ENCODE data around the gene GRAMD1C. TPM values are rescaled to one million over a fixed set of nuclear protein-coding genes. Genes with fewer than 3 reads are reported as not detected.

The GRAMD1C gene
- total and polyA plus RNA-seq, 12 donors, result 0.37 to 4.7 (median 1.2) TPM

DNA sequence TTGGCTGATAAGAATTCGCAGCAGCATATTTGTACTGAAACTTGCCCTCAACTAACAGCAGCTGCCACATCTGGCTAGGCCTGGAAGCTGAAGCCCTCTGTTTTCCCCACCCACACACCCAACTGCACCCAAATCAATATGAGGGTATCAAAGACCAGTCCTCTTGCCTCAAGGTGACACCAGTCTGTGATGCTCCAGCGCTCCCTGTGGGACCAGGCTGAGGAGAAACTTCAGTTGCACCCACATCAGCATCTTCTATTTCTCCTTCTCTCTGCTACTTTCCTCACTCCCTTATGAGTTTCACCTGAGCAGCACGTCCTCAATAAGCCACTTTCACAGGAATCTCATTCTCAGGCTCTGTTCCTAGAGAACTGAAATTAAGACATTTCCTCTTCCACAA, 18.7 kb upstream of the GRAMD1C start:
- ATAC-seq (no peak), DNase-seq (no peak)
- Histone ChIP-seq H3K36me3 (no peaks in the 10 kb centered on the region), H3K27me3 (no peaks in the 10 kb centered on the region), H3K9me3 (no peaks in the 10 kb centered on the region), H3K27ac (no peak overlapping the region), H3K4me3 (no peak overlapping the region), H3K4me1 (no peaks in the 10 kb centered on the region)
- WGBS, 2 donors, result 73 to 90% methylated on average over 3 of the region's 3 CpGs
- intact Hi-C loops (cut with DNase I), result no loop called here
- TF ChIP-seq CTCF (IDR thresholded peaks at IDR 0.05), result no peak

DNA sequence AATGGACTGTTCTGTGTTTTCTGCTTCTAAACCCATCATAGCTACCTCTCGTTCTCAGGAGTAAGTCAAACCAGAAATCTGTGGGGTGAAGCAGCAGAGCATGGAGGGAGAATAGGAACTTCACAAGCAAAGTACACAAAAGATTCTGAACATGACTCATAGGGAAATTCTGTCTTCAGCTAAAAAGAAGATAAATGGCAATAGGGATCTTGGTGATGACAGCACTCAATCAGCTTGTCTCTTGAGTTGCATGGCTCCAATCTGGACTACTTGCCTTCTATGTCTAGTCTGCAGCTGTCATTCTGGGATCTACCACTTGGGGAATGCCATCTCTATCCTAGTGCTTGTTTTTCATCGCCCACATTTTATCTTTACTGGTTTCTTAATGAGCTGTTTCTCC, 13.5 kb upstream of the GRAMD1C start:
- Histone ChIP-seq H3K4me1 (peaks cover 0 to 5% (median 0%) of the 10 kb centered on the region in 9 donors), H3K9me3 (no peaks in the 10 kb centered on the region), H3K36me3 (no peaks in the 10 kb centered on the region), H3K27ac (no peak overlapping the region), H3K27me3 (no peaks in the 10 kb centered on the region), H3K4me3 (no peak overlapping the region)
- ATAC-seq (no peak), DNase-seq (no peak)
- intact Hi-C loops (cut with DNase I), result no loop called here
- WGBS, 2 donors, result 65 to 66% methylated on average over 2 of the region's 2 CpGs
- no peak for TF ChIP-seq CTCF (IDR thresholded peaks at IDR 0.05)

DNA sequence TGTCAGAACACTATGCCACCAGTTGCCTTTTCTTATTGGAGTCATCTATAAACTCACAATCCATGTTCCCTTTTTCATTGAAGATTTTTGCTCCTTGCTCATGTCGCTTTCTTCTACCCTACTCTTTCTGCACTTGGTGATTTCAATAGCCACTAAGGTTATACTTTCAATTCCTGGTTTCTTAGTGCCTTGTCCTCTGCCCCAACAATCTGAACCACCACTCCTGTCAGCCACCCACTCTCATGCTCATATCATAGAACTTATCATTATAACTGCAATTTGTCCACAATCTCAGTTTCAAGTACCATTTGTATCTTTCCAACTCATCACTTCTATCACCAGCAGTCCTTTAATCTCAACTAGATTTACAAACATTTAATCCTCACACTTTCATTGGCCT, 10.0 kb upstream of the GRAMD1C start:
- intact Hi-C loops (cut with DNase I), result no loop called here
- no peak for TF ChIP-seq CTCF (IDR thresholded peaks at IDR 0.05)
- WGBS, 2 donors, result 87 to 93% methylated on average over 1 of the region's 1 CpG

GRCh38 chr3:113829576-113830354, 8.8 kb upstream of the GRAMD1C start:
- Histone ChIP-seq H3K4me3 (no peak overlapping the region), H3K36me3 (no peaks in the 10 kb centered on the region), H3K4me1 (peaks cover 0 to 16% (median 0%) of the 10 kb centered on the region in 9 donors), H3K27me3 (no peaks in the 10 kb centered on the region), H3K9me3 (peaks cover 0 to 19% (median 5%) of the 10 kb centered on the region in 11 donors), H3K27ac (peak overlapping the region in 1 of 10 donors; percentile 61)
- DNase-seq (no peak), ATAC-seq (no peak)
- intact Hi-C loops (cut with DNase I), result loop anchor here in 3 of 10 donors (10.0 kb wide), 3 partner anchors 85 to 325 kb away; no protein-coding TSS in a partner anchor
- WGBS, 2 donors, result 83 to 89% methylated on average over 10 of the region's 10 CpGs
- no peak for TF ChIP-seq CTCF (IDR thresholded peaks at IDR 0.05)

More for the DNA sequence above, 10.0 kb upstream of the GRAMD1C start:
- no peak for DNase-seq
- H3K27ac ChIP-seq, result no peak overlapping the region
- no peak for ATAC-seq
- H3K27me3 ChIP-seq, result no peaks in the 10 kb centered on the region
- H3K9me3 ChIP-seq, result peaks cover 0 to 19% (median 5%) of the 10 kb centered on the region in 11 donors
- no peaks in the 10 kb centered on the region for H3K36me3 ChIP-seq
- no peak overlapping the region for H3K4me3 ChIP-seq
- peaks cover 0 to 16% (median 0%) of the 10 kb centered on the region in 9 donors for H3K4me1 ChIP-seq
